ENCODE measurements around the gene NKPD1.
A peak's percentile ranks its signal among the peaks of the same experiment; 100 is the strongest.

NKPD1 gene

GRCh38 chr19:45186509-45187334 lies 25.9 kb upstream of the NKPD1 start:
- FAIRE-seq (no peak), DNase-seq (ENCODE audit: insufficient read length, low spot score) (no peak)
- TF ChIP-seq SPI1 (IDR thresholded peaks at IDR 0.05; ENCODE audit: low read depth, low read length) (no peak), POU2F2 (IDR thresholded peaks at IDR 0.05; ENCODE audit: low read depth, low read length) (no peak), TAF1 (IDR thresholded peaks at IDR 0.05; ENCODE audit: low read depth, low read length) (no peak), POLR2A (IDR thresholded peaks at IDR 0.05; ENCODE audit: low read depth, low read length) (no peak), PAX5 (IDR thresholded peaks at IDR 0.05; ENCODE audit: insufficient read depth, low read length, severe bottlenecking) (no peak), POLR2AphosphoS5 (IDR thresholded peaks at IDR 0.05; ENCODE audit: low read depth, low read length) (no peak)

- DNase-seq (ENCODE audit: insufficient read length, low spot score) (no peak), FAIRE-seq (no peak)
- TF ChIP-seq POLR2AphosphoS5 (IDR thresholded peaks at IDR 0.05; ENCODE audit: low read depth, low read length), result no peak
- TF ChIP-seq PAX5 (IDR thresholded peaks at IDR 0.05; ENCODE audit: insufficient read depth, low read length, severe bottlenecking), result no peak
- peak; percentile 63 for TF ChIP-seq SPI1 (IDR thresholded peaks at IDR 0.05; ENCODE audit: low read depth, low read length)
These were observed 23.3 kb upstream of the NKPD1 start for GRCh38 chr19:45184115-45184514.

- no peak for DNase-seq (ENCODE audit: insufficient read length, low spot score)
- TF ChIP-seq PAX5 (IDR thresholded peaks at IDR 0.05; ENCODE audit: insufficient read depth, low read length, severe bottlenecking) (no peak), POLR2AphosphoS5 (IDR thresholded peaks at IDR 0.05; ENCODE audit: low read depth, low read length) (no peak), POLR2A (IDR thresholded peaks at IDR 0.05; ENCODE audit: low read depth, low read length) (no peak), SPI1 (IDR thresholded peaks at IDR 0.05; ENCODE audit: low read depth, low read length) (no peak), POU2F2 (IDR thresholded peaks at IDR 0.05; ENCODE audit: low read depth, low read length) (no peak)
- no peak for FAIRE-seq
These were observed 22.0 kb upstream of the NKPD1 start for GRCh38 chr19:45182758-45183157.

DNA sequence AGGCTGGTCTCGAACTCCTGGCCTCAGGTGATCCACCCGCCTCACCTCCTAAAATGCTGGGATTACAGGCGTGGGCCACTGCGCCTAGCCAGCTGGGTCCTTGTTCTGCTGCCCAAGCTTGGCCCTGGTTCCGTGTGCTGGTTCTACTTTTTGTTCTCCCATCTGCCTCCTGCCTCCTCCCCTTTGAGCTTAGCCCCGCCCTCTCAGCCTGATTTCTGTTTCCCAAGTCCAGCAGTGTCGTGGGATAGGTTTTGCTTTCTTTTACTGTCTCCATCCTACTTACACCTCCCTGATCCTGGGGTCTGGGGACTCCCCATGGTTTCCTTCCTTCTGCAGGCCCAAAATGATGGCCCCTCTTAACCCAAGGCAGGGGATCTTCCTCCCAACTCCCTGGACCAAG lies 20.2 kb upstream of the NKPD1 start:
- TF ChIP-seq POLR2A (IDR thresholded peaks at IDR 0.05; ENCODE audit: low read depth, low read length), result no peak
- no peak for TF ChIP-seq SPI1 (IDR thresholded peaks at IDR 0.05; ENCODE audit: low read depth, low read length)
- no peak for TF ChIP-seq POU2F2 (IDR thresholded peaks at IDR 0.05; ENCODE audit: low read depth, low read length)
- no peak for TF ChIP-seq POLR2AphosphoS5 (IDR thresholded peaks at IDR 0.05; ENCODE audit: low read depth, low read length)
- DNase-seq (ENCODE audit: insufficient read length, low spot score), result no peak
- FAIRE-seq, result no peak

DNA sequence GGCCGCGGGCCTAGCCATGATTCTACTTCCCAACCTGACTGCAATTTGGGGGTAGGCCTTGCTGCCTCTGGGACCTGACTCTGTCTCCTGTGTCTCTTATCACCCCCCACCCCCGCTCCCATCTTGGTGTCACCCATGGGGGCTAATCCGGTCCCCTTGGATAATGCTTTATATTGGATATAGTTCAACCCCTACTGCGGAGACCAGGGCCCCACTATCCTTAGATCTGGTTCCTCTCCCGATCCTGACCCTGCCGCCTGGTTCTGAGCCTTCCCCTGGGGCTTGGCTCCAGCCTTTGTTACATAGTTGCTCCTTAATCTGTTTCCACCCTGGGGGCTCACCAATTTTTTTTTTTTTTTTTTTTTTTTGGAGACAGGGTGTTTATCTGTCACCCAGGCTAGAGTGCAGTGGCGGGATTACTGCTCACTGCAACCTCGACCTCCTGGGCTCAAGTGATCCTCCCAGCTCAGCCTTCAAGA lies 19.1 kb upstream of the NKPD1 start:
- no peak for DNase-seq (ENCODE audit: insufficient read length, low spot score)
- FAIRE-seq, result no peak
- TF ChIP-seq PAX5 (IDR thresholded peaks at IDR 0.05; ENCODE audit: insufficient read depth, low read length, severe bottlenecking), result no peak
- no peak for TF ChIP-seq TAF1 (IDR thresholded peaks at IDR 0.05; ENCODE audit: low read depth, low read length)
- TF ChIP-seq SPI1 (IDR thresholded peaks at IDR 0.05; ENCODE audit: low read depth, low read length), result no peak
- TF ChIP-seq POLR2AphosphoS5 (IDR thresholded peaks at IDR 0.05; ENCODE audit: low read depth, low read length), result no peak
- TF ChIP-seq POU2F2 (IDR thresholded peaks at IDR 0.05; ENCODE audit: low read depth, low read length), result no peak
- TF ChIP-seq POLR2A (IDR thresholded peaks at IDR 0.05; ENCODE audit: low read depth, low read length), result no peak

GRCh38 chr19:45179072-45179891 lies 18.5 kb upstream of the NKPD1 start:
- no peak for TF ChIP-seq POLR2A (IDR thresholded peaks at IDR 0.05; ENCODE audit: low read depth, low read length)
- TF ChIP-seq POLR2AphosphoS5 (IDR thresholded peaks at IDR 0.05; ENCODE audit: low read depth, low read length), result no peak
- no peak for TF ChIP-seq TAF1 (IDR thresholded peaks at IDR 0.05; ENCODE audit: low read depth, low read length)
- no peak for TF ChIP-seq PAX5 (IDR thresholded peaks at IDR 0.05; ENCODE audit: insufficient read depth, low read length, severe bottlenecking)
- DNase-seq (ENCODE audit: insufficient read length, low spot score) (no peak), FAIRE-seq (peak; percentile 66)

GRCh38 chr19:45178262-45179071 lies 17.7 kb upstream of the NKPD1 start, which contains the start of gene BLOC1S3:
Gene BLOC1S3 (plus strand): TSS chr19:45178784. CDS start chr19:45179297, 513 bp downstream.
- TF ChIP-seq SPI1 (IDR thresholded peaks at IDR 0.05; ENCODE audit: low read depth, low read length), result peak; percentile 4; the same call in 1 of the 2 replicates
- peak; percentile 67; the same call in 1 of the 2 replicates for TF ChIP-seq TAF1 (IDR thresholded peaks at IDR 0.05; ENCODE audit: low read depth, low read length)
- peak; percentile 80 for TF ChIP-seq POLR2AphosphoS5 (IDR thresholded peaks at IDR 0.05; ENCODE audit: low read depth, low read length)
- TF ChIP-seq POLR2A (IDR thresholded peaks at IDR 0.05; ENCODE audit: low read depth, low read length), result peak; percentile 87
- TF ChIP-seq POU2F2 (IDR thresholded peaks at IDR 0.05; ENCODE audit: low read depth, low read length), result no peak
- FAIRE-seq, result peak; percentile 97
- DNase-seq (ENCODE audit: insufficient read length, low spot score), result peak; percentile 98

DNA sequence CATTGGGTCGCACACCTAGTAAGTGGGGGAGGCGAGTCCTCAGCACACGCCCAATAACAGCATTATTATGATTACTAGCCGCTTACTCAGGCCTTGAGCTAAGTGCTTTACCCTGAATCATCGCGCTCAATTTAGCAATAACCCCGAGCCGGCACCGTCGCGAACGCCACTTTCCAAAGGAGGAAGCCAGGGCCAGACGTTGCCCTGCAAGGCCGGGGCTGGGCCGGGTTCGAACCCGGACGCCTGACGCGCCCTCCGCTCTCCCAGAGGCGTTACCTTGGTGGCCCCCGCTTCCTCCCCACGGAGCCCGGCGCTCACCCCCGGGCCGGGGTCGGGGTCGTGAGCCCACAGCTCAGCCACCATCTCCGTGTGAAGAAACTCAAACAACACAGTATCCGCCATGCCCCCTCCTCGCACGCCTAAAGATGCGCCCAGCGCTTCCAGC lies 17.1 kb upstream of the NKPD1 start, which contains the start of gene TRAPPC6A:
Gene TRAPPC6A (minus strand): TSS at position 421 of the 445 bp plus-strand sequence. CDS start 19 bp downstream, at position 402.
- no peak for FAIRE-seq
- no peak for DNase-seq (ENCODE audit: insufficient read length, low spot score)
- TF ChIP-seq TAF1 (IDR thresholded peaks at IDR 0.05; ENCODE audit: low read depth, low read length) (peak; percentile 61; the same call in 1 of the 2 replicates), POLR2A (IDR thresholded peaks at IDR 0.05; ENCODE audit: low read depth, low read length) (peak; percentile 63; the same call in 1 of the 2 replicates), PAX5 (IDR thresholded peaks at IDR 0.05; ENCODE audit: insufficient read depth, low read length, severe bottlenecking) (no peak), POU2F2 (IDR thresholded peaks at IDR 0.05; ENCODE audit: low read depth, low read length) (0 out of 2 replicates have a peak, but pooled peaks have one; percentile 50)

Data from GM12891 (cell line).